HG03571 (cell line): ENCODE results near the gene SGCA.

Experiments used
- ATAC-seq: cut with Tn5 transposase; IDR thresholded peaks from one replicate; pipeline ENCODE4 v1.9.1; 2021; ENCODE audit not compliant: unreplicated experiment

The SGCA gene

GRCh38 chr17:50207315-50207714 lies 41.5 kb downstream of the SGCA start:
- no peak for ATAC-seq

GRCh38 chr17:50207792-50208567 lies 42.2 kb downstream of the SGCA start:
- ATAC-seq: no peak

- ATAC-seq: no peak
These were observed 42.8 kb downstream of the SGCA start for GRCh38 chr17:50208611-50209061.

GRCh38 chr17:50209133-50209471 lies 43.3 kb downstream of the SGCA start:
- ATAC-seq: no peak

- ATAC-seq: no peak
These were observed 43.9 kb downstream of the SGCA start for GRCh38 chr17:50209472-50210239.

GRCh38 chr17:50210240-50211225 lies 44.7 kb downstream of the SGCA start:
- no peak for ATAC-seq

- ATAC-seq: no peak
These were observed 45.7 kb downstream of the SGCA start for GRCh38 chr17:50211249-50212120.

GRCh38 chr17:50212121-50212843 lies 46.5 kb downstream of the SGCA start:
- ATAC-seq: no peak

- peak; percentile 75 for ATAC-seq
These were observed 47.5 kb downstream of the SGCA start for GRCh38 chr17:50213026-50214022.

GRCh38 chr17:50214976-50215760 lies 49.4 kb downstream of the SGCA start:
- no peak for ATAC-seq

GRCh38 chr17:50217591-50217990 lies 51.8 kb downstream of the SGCA start:
- no peak for ATAC-seq

- no peak for ATAC-seq
These were observed 52.4 kb downstream of the SGCA start for GRCh38 chr17:50218071-50218759.

GRCh38 chr17:50218771-50219315 lies 53.0 kb downstream of the SGCA start:
- no peak for ATAC-seq

- no peak for ATAC-seq
These were observed 53.5 kb downstream of the SGCA start for GRCh38 chr17:50219342-50219741.

GRCh38 chr17:50219939-50220465 lies 54.2 kb downstream of the SGCA start:
- ATAC-seq: no peak

- no peak for ATAC-seq
These were observed 55.0 kb downstream of the SGCA start for GRCh38 chr17:50220811-50221210.
